Smooth muscle cell (in vitro differentiated cells): ENCODE results near the gene YIPF1. TPM values are rescaled to one million over a fixed set of nuclear protein-coding genes. Genes with fewer than 3 reads are reported as not detected.

Source experiments
- DNase-seq: peaks from one replicate; lab custom pipeline; 2025; ENCODE audit not compliant: unreplicated experiment; lab: John Stamatoyannopoulos, UW
- H2AFZ ChIP-seq: fragments of 200-600 bp; sonication (generic); 2 replicates; pipeline ENCODE4 v1.6.0; 2016; ENCODE audit warnings: antibody characterized with exemption, low read depth, mild to moderate bottlenecking
- H3F3A ChIP-seq: fragments of 200-600 bp; sonication (generic); 2 replicates; pipeline ENCODE4 v1.6.0; 2017; ENCODE audit warnings: antibody characterized with exemption, low read depth
- H3K27ac ChIP-seq: fragments of 200-600 bp; sonication (generic); 2 replicates; pipeline ENCODE4 v1.5.1; 2016; ENCODE audit warnings: low read depth, mild to moderate bottlenecking
- H3K27me3 ChIP-seq: fragments of 200-600 bp; sonication (generic); 2 replicates; pipeline ENCODE4 v1.6.1; 2016; ENCODE audit warnings: low read depth, mild to moderate bottlenecking
- H3K36me3 ChIP-seq: fragments of 200-600 bp; sonication (generic); 2 replicates; pipeline ENCODE4 v1.5.1; 2016; ENCODE audit warnings: low read depth
- H3K4me1 ChIP-seq: fragments of 200-600 bp; sonication (generic); 2 replicates; pipeline ENCODE4 v1.5.1; 2016; ENCODE audit warnings: low read depth
- H3K4me2 ChIP-seq: fragments of 200-600 bp; sonication (generic); 2 replicates; pipeline ENCODE4 v1.6.0; 2016; ENCODE audit warnings: mild to moderate bottlenecking
- H3K4me3 ChIP-seq: fragments of 200-600 bp; sonication (generic); 2 replicates; pipeline ENCODE4 v1.5.1; 2016; ENCODE audit warnings: mild to moderate bottlenecking
- H3K79me2 ChIP-seq: fragments of 200-600 bp; sonication (generic); 2 replicates; pipeline ENCODE4 v1.6.0; 2016; ENCODE audit warnings: low read depth, mild to moderate bottlenecking
- H3K9ac ChIP-seq: fragments of 200-600 bp; sonication (generic); 2 replicates; pipeline ENCODE4 v1.6.0; 2016; ENCODE audit warnings: low read depth
- H3K9me3 ChIP-seq: fragments of 200-600 bp; sonication (generic); replicated peaks from 2 replicates; pipeline ENCODE4 v1.5.1; 2016; ENCODE audit warnings: low read depth
- H4K20me1 ChIP-seq: fragments of 200-600 bp; sonication (generic); 2 replicates; pipeline ENCODE4 v1.6.0; 2016; ENCODE audit warnings: low read depth
- CTCF ChIP-seq: fragments of 200-600 bp; sonication (generic); IDR thresholded peaks from 2 replicates; pipeline ENCODE4 v1.5.1; 2017; ENCODE audit warnings: borderline replicate concordance, mild to moderate bottlenecking, antibody characterized with exemption; ENCODE audit not compliant: insufficient read depth, poor library complexity, severe bottlenecking
- WGBS: methylation state at CpG from one replicate; pipeline ENCODE4 v1.1.7; 2016; ENCODE audit warnings: low lambda C conversion rate; 5-methylcytosine and 5-hydroxymethylcytosine counted together
- polyA plus RNA-seq: library from polyadenylated mRNA; unstranded; fragments of >200 nt; fragmentation: Nextera tagmentation; extraction: Ambion mirVana; gene quantifications from 2 replicates; pipeline ENCODE4 v1.2.1, GENCODE V29; 2016
- small RNA-seq: library from RNA; depleted of rRNA; stranded (forward); fragments of <200 nt; gene quantifications from one replicate; pipeline ENCODE3, GENCODE V24; 2014
- total RNA-seq: library from RNA; depleted of rRNA; stranded (reverse); fragments of >200 nt; gene quantifications from 2 replicates; pipeline ENCODE4 v1.2.3, GENCODE V29; 2014

Gene YIPF1
- total and polyA plus RNA-seq, 2 experiments from 2014 or later: 32.4 to 45.9 TPM

- Histone ChIP-seq H3K4me1 (no peaks in the 10 kb centered on the region), H3F3A (peaks cover 5% of the 10 kb centered on the region), H4K20me1 (peaks cover 11% of the 10 kb centered on the region), H3K27me3 (no peaks in the 10 kb centered on the region), H3K4me2 (no peak overlapping the region), H3K27ac (no peak overlapping the region), H3K79me2 (no peaks in the 10 kb centered on the region), H2AFZ (no peak overlapping the region), H3K9ac (no peak overlapping the region), H3K36me3 (no peaks in the 10 kb centered on the region), H3K4me3 (no peak overlapping the region), H3K9me3 (no peaks in the 10 kb centered on the region)
- 80% methylated on average over 3 of the region's 3 CpGs for WGBS
- no peak for DNase-seq
- no peak for TF ChIP-seq CTCF
Observed at GRCh38 chr1:53804791-53805505, 84.6 kb downstream of the YIPF1 start.

- WGBS: 96% methylated on average over 7 of the region's 7 CpGs
- Histone ChIP-seq H3K27ac (no peak overlapping the region), H3K36me3 (no peaks in the 10 kb centered on the region), H3K4me1 (no peaks in the 10 kb centered on the region), H3K79me2 (no peaks in the 10 kb centered on the region), H4K20me1 (peaks cover 11% of the 10 kb centered on the region), H3K9ac (no peak overlapping the region), H3K4me2 (no peak overlapping the region), H3K4me3 (no peak overlapping the region), H3K27me3 (no peaks in the 10 kb centered on the region), H2AFZ (no peak overlapping the region), H3F3A (peaks cover 5% of the 10 kb centered on the region), H3K9me3 (no peaks in the 10 kb centered on the region)
- TF ChIP-seq CTCF: no peak
- DNase-seq: no peak
Observed at GRCh38 chr1:53804181-53804580, 85.4 kb downstream of the YIPF1 start.

Small RNA genes within 50 kb of the gene (small RNA-seq; reads per million reads assigned to genes)
- not detected for gene AL049745.1

Other genes starting within 250 kb of the YIPF1 start
- 0.36 and 1.1 TPM in 2 replicates for gene GLIS1, start 150.6 kb downstream of the YIPF1 start, total RNA-seq
- 4.9 and 6.2 TPM in 2 replicates for gene GLIS1, start 150.6 kb downstream of the YIPF1 start, polyA plus RNA-seq
- gene NDC1, start 51.5 kb downstream of the YIPF1 start, total RNA-seq: 20.2 and 28.4 TPM in 2 replicates
- 4.9 and 5.5 TPM in 2 replicates for gene NDC1, start 51.5 kb downstream of the YIPF1 start, polyA plus RNA-seq
- gene DIO1, start 4.4 kb upstream of the YIPF1 start, total RNA-seq: not detected in 2 replicates
- gene DIO1, start 4.4 kb upstream of the YIPF1 start, polyA plus RNA-seq: 0.16 TPM in 1 of 2 replicates, not detected in the other
- 23.3 and 27.4 TPM in 2 replicates for gene IFT25, start 55.9 kb upstream of the YIPF1 start, total RNA-seq
- 45.1 and 46.3 TPM in 2 replicates for gene IFT25, start 55.9 kb upstream of the YIPF1 start, polyA plus RNA-seq
- gene LRRC42, start 56.6 kb upstream of the YIPF1 start, total RNA-seq: 36.5 and 56.2 TPM in 2 replicates
- gene LRRC42, start 56.6 kb upstream of the YIPF1 start, polyA plus RNA-seq: 37.0 and 38.0 TPM in 2 replicates
- not detected in 2 replicates for gene LDLRAD1, start 128.4 kb upstream of the YIPF1 start, total RNA-seq
- not detected in 2 replicates for gene LDLRAD1, start 128.4 kb upstream of the YIPF1 start, polyA plus RNA-seq
- 358 and 402 TPM in 2 replicates for gene TMEM59, start 163.4 kb upstream of the YIPF1 start, total RNA-seq
- 427 and 444 TPM in 2 replicates for gene TMEM59, start 163.4 kb upstream of the YIPF1 start, polyA plus RNA-seq
- 2.1 and 4.9 TPM in 2 replicates for gene TCEANC2, start 163.8 kb upstream of the YIPF1 start, total RNA-seq
- 2.3 and 4.6 TPM in 2 replicates for gene TCEANC2, start 163.8 kb upstream of the YIPF1 start, polyA plus RNA-seq